HG03039 (cell line): ENCODE data around the gene GRID2.

Experiments used
- ATAC-seq: cut with Tn5 transposase; IDR thresholded peaks from one replicate; pipeline ENCODE4 v1.9.1; 2021; ENCODE audit warnings: mild to moderate bottlenecking, moderate library complexity; ENCODE audit not compliant: unreplicated experiment

The GRID2 gene

GRCh38 chr4:92658318-92658717 lies 354.6 kb downstream of the GRID2 start:
- no peak for ATAC-seq

GRCh38 chr4:92677805-92678204 lies 374.0 kb downstream of the GRID2 start:
- no peak for ATAC-seq

- ATAC-seq: no peak
Measured at GRCh38 chr4:92678292-92678691, 374.5 kb downstream of the GRID2 start.

- ATAC-seq: no peak
Measured at GRCh38 chr4:92679149-92679548, 375.4 kb downstream of the GRID2 start.

- no peak for ATAC-seq
Measured at GRCh38 chr4:92714640-92715039, 410.9 kb downstream of the GRID2 start.

- ATAC-seq: no peak
Measured at GRCh38 chr4:92733231-92733630, 429.5 kb downstream of the GRID2 start.

- ATAC-seq: no peak
Measured at GRCh38 chr4:92735025-92735665, 431.4 kb downstream of the GRID2 start.

GRCh38 chr4:92760433-92760832 lies 456.7 kb downstream of the GRID2 start:
- ATAC-seq: no peak

GRCh38 chr4:92776080-92776479 lies 472.3 kb downstream of the GRID2 start:
- ATAC-seq: no peak

GRCh38 chr4:92789741-92790140 lies 486.0 kb downstream of the GRID2 start:
- no peak for ATAC-seq

GRCh38 chr4:92791871-92792440 lies 488.2 kb downstream of the GRID2 start:
- no peak for ATAC-seq

GRCh38 chr4:92809381-92809780 lies 505.6 kb downstream of the GRID2 start:
- no peak for ATAC-seq

- no peak for ATAC-seq
Measured at GRCh38 chr4:92812652-92813051, 508.9 kb downstream of the GRID2 start.

GRCh38 chr4:92814677-92815076 lies 510.9 kb downstream of the GRID2 start:
- ATAC-seq: no peak

- no peak for ATAC-seq
Measured at GRCh38 chr4:92825256-92825655, 521.5 kb downstream of the GRID2 start.

- no peak for ATAC-seq
Measured at GRCh38 chr4:92825791-92826190, 522.0 kb downstream of the GRID2 start.

- no peak for ATAC-seq
Measured at GRCh38 chr4:92830771-92831170, 527.0 kb downstream of the GRID2 start.

- no peak for ATAC-seq
Measured at GRCh38 chr4:92840880-92841279, 537.1 kb downstream of the GRID2 start.

GRCh38 chr4:92843784-92844183 lies 540.0 kb downstream of the GRID2 start:
- no peak for ATAC-seq

GRCh38 chr4:92847026-92847425 lies 543.3 kb downstream of the GRID2 start:
- no peak for ATAC-seq

- ATAC-seq: no peak
Measured at GRCh38 chr4:92862509-92862908, 558.7 kb downstream of the GRID2 start.

- no peak for ATAC-seq
Measured at GRCh38 chr4:92864096-92864495, 560.3 kb downstream of the GRID2 start.

GRCh38 chr4:92872604-92873003 lies 568.8 kb downstream of the GRID2 start:
- ATAC-seq: no peak
